Dermis blood vessel endothelial cell (primary cell): Measurements from ENCODE around the gene TTC23L. TPM values are rescaled to one million over a fixed set of nuclear protein-coding genes. Genes with fewer than 3 reads are reported as not detected.
"Not testable (repeated sequence)": the region's sequence is repeated elsewhere in the genome, so short reads cannot be mapped to it uniquely, and the experiment has no call there.

Experiments
- DNase-seq: peaks from one replicate; pipeline ENCODE4 v3.0.0; 2010
- total RNA-seq: library from RNA; depleted of rRNA; stranded (reverse); fragments of >200 nt; gene quantifications from 2 replicates; pipeline ENCODE4 v1.2.3, GENCODE V29; 2014

TTC23L gene, protein sequence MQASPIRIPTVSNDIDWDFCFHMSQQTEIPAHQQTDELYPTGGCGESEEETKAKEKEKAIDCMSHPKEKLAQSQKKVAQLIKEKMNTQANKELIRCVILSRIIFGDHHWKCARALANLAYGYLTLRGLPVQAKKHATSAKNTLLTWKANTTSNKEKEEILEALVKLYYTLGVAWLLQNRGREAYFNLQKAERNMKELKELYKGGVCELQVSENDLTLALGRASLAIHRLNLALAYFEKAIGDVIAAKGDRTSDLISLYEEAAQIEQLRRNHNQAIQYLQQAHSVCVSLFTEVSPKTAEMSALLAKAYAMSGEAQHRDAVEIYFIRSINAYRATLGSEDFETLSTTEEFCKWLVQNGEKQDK
- total RNA-seq = under 0.01 TPM in 1 of 2 replicates, not detected in the other

DNA sequence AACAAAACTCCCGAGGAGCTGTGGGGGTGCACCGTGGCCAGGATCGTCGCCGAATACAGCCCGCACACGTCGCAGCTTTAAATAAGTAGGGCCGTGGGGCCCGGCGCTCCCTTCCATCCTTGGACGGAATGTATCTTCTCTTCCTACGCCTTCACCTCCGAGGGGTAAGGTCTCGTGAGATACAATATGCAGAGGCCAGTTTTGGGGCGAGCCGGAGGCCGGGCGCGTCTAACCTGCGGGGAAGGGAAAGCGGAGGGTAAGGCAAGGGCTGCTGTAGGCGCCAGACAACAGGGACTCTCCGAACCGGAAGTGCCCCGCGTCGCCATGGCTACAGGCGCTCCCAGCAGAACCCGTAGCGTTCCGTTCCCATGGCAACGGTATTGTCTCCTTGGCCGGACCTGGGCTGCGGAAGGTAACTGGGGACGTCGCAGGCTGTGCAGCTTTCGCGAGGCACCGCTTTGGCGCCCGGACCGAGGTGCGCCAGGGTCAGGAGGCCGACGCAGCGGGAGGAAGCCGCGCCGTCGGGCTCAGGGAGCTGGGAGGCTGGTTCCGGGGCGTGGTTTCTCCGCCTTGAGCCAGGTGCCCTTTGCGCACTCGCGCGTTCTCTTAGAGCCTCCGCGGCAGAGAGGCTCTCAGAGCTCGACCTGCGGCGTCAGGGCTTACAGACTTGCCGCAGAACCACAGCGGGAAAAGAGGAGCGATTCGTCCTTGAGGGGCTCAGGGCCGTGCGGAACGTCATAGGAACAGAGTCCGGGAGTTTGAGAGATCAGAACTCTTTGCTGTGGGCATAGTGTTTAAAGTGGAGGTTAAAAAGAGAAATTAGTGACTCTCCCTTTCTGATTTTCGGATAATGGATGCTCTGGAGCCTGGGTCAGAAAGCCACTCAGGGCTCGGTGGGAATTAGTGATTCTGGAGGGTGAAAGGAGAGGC, at the start of gene TTC23L:
TSS of gene TTC23L (plus strand) at position 380 of the 930 bp plus-strand sequence. CDS start 1,508 bp downstream, outside the sequence.
- peak; percentile 88 for DNase-seq

DNA sequence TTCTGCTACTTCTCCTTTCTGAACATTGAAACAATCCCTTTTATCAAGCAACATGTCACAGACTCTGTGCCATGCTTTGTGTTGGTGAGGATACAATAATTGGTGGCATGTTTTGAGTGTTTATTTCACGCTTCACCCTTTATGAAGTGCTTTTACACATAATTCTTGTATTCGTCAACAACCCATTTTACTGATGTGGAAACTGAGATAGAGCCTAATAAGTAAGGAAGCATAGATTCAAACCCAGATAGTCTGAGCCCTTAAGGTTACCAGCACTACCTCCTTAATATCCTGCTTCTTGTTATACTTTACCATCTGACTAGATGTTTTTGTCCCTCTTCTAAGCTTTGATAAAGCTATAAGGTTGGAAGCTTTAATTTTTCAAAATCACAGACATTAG, 49.3 kb upstream of the TTC23L start:
- DNase-seq = no peak

DNA sequence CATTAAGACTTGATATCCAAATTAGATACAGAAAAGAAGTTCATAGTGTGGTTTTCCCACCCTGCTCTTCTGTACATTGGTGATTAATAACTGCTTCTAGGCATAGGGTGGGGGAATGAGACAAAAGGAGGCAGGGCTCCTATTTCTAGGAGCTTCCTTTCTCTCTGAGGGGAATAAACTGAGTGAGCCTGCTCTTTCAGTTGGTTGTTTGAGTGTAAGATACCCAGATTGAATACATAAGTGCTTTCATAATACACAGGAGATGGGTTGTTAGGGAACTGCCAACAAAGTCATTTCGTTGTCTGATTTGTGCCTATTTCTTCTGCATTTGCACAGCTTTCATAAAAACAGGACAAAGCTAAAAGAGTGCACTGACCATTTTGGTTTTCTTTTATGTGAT, 48.9 kb upstream of the TTC23L start:
- DNase-seq = peak; percentile 20

DNA sequence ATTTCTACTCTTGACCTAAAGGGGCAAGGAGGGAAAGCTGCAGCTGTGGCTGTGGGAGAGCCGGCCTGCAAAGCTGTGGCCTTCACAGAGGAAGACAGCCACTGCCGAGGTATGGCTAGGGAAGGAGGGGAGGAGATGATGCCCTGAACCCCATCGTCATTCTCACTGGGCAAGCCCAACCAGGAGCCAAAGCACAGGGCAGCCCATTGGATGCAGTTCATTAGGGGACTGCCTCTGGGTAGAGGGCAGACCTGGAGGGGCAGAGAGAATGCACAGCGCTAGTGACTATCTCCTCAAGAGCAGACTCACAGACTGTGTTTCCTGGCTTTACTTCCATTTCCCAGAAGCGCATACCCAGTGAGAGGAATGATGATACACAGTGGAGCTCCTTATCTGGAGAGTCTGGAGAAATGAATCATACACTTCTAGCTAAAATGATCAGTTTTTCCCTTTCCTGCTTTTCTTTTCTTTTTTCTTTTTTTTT, 47.2 kb upstream of the TTC23L start:
- DNase-seq = peak; percentile 59

DNA sequence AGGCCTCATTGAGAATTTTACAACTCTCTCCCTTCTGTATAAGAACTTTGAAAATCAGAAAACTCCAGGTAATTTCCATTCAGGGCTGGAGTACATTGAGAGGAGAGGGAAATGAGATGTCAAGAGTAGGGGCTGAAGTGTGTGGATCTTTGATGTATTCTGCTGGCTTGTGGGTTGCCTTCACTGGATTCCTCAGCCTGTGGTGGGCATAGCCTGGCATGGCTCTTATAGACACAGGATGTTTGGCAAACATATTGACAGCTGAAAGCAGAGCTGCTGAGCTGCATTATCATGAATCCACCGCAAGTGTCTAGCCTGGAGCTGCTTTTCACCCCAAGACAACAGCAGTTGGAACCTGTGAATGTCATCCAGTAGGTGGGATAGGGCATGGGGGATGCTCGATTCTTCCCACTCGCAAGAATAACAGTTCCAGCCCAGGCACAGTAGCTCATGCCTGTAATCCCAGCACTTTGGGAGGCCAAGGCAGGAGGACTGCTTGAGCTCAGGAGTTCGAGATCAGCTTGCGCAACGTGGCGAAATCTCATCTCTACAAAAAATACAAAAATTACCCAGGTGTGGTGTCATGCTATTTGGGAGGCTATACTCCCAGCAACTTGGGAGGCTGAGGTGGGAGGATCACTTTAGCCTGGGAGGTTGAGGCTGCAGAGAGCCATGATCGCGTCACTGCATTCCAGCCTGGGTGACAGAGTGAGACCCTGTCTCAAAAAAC, 36.0 kb upstream of the TTC23L start:
- no peak for DNase-seq

DNA sequence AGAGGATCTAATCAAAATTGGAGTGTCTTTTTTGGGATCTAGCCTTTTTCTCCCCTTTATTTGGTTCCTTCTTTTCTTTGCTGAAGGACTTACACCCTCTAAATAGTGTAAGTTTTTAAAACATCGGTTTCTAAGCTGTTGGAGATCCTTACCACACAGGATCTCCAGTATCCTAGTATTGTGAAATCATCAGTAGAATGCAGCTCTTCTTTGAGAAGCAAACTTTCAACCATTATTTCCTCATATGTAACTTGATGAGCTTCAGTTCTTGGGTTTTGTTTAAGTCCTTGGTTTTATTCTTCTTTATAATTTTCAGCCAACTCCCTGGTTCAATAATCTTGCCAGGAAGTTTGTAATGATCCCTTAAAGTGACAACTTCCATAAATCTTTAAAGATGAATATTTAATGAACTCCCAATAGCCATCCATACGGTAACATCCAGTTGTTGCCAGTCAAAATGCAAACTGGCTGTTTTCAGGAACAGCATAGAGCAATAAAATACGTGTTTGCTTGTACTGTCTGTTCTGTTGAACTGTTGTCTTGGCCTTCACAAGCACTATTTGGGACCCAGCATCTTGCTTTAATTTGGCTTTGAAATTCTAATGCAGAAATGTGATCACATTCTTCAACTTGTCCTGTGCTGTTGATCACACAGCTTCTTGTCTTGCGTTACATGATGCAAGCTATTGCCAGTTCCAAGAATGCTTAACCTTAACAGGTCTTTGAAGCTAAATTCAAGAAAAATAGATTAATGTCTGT, 34.8 kb upstream of the TTC23L start:
- no peak for DNase-seq

DNA sequence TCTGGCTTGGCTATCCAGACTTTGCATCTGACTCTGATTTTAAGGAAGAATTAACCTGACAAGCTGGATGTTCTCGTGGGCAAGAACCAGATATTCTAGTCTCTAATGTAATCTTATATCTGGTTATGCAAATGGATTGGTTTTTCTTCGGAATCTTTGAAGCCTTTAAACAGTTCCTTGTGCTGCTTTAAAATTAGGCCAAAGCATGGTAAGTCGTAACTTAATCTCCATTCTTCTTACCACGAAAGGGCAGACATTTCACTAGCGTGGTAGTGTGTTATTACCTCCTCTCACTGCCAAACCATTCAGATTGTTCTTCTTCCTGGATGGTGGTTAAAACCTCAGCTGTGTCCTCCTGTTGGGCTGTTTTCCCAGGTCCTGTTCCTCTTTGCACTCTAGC, 34.1 kb upstream of the TTC23L start:
- no peak for DNase-seq

DNA sequence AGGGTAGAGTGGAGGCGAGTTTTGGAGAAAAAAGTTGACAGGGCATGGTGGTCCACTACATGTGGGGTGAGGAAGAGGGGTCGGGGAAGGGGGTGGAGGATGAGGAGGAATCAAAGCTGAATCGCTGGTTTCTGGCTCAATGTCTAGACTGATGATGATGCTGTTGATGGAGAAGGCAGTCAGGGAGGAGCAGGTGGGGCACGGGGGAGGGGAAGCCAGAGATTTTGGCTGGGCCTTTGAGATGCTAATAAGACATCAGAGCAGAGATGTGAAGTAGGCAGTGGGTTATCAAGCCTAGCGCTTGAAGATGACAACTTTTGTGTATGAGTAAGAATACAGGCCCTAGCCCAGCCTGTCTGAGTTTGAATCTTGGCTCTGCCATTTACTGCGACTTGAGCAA, 32.4 kb upstream of the TTC23L start:
- no peak for DNase-seq

DNA sequence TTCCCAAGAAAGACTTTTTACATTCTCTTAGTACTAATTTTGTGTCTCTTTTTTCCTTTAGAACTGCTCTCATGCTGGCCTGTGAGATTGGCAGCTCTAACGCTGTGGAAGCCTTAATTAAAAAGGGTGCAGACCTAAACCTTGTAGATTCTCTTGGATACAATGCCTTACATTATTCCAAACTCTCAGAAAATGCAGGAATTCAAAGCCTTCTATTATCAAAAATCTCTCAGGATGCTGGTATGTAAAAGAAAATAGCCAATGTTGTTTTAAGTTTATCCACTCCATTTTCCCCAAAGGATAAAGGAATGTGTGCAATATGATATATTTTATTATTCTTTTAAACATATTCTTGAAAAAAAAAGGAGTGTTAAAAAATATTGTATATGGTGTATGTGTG, 27.3 kb upstream of the TTC23L start:
- no peak for DNase-seq

DNA sequence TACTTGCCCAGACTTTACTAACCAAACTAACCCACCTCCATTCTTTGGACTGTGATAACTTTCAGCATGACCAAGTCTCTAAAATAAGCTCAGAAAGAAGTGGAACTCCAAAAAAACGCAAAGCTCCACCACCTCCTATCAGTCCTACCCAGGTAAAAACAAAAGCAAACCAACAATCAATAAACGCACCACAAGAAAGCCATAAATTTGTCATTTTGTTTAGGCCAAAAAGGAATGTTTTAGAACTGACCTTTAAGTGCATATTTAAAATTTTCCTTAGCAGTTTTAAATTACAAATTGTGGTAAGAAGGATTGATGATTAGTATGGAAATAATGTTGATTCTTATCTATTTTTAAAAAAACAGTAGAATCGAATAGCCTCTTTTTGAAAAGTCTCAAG, 25.5 kb upstream of the TTC23L start:
- no peak for DNase-seq

DNA sequence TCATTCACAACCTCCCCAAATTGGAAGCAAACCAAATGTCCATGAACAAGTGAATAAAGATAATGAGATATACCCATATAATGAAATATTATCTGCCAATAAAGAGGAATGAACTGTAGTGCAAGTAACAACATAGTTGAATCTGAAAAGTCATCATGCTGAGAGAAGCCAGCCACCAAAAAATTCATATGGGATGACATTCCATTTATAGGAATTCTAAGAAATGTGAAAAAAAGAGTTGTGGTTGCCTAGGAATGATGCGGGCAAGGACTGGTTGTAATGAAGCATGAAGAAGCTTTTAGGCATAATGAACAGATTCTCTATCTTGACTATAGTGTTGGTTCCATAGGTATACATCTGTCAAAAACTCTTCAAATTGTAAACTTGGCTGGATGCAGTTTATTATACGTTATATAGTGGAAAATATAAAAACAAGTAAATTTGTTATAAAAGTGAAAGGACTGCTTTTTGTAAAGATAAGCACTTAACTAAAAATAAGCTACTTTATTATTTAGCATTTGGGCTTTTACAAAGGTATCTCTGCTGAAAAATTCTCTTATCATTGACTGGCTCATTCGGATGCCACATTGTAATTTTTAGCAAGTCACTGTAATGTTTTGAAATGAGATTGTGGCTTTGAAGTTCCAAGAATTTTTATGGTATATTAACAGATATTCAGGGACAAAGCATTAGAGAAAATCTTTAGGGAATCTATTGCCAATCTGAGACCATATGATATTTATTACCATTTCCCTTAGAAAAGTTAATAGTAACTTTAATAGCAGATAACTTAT, 21.2 kb upstream of the TTC23L start:
- DNase-seq = no peak

DNA sequence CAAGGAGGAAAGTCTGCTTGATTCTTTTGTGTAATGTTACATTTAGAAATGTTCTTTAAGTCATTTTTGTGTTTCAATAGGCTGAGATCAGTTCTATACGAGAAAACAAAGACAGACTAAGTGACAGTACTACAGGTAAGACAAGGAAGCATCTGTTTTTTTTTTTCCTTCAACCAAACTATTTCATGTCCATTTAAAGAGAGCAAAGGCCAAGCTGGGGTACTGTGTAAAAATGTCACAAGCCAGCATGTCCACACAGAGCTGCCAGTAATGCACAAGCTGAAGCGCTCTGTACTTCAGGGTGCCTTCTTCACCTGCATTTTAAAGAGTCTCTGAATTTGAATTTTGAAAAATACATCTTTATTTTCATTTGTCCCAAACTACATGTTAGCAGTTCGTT, 20.2 kb upstream of the TTC23L start:
- DNase-seq = no peak

DNA sequence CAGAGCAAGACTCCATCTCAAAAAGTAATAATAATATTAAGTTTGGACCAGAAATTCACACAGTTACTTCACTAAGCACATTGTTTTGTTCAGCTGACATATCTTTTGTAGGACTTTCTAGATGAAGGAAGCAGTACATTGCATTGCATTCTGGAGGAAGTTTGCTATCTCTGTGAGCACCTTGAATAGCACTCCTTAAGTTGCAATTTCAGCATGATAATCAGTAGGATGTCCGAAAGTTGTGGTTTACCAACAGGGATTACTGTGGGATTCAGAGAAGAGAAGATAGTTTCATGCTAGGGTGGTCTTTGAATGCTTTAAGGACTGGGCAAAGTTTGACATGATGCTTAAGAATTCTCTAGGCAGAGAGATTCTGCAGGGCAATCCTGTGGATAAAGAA, 18.4 kb upstream of the TTC23L start:
- DNase-seq = no peak

DNA sequence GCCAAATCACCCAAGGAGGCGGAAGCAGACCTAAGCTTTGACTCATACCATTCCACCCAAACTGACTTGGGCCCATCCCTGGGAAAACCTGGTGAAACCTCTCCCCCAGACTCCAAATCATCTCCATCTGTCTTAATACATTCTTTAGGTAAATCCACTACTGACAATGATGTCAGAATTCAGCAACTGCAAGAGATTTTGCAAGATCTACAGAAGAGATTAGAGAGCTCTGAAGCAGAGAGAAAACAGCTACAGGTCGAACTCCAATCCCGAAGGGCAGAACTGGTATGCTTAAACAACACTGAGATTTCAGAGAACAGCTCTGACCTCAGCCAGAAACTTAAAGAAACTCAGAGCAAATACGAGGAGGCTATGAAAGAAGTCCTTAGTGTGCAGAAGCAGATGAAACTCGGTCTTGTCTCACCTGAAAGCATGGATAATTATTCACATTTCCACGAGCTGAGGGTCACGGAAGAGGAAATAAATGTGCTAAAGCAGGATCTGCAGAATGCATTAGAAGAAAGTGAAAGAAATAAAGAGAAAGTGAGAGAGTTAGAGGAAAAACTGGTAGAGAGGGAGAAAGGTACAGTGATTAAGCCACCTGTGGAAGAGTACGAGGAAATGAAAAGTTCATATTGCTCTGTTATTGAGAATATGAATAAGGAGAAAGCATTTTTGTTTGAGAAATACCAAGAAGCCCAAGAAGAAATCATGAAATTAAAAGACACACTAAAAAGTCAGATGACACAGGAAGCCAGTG, 15.8 kb upstream of the TTC23L start:
- no peak for DNase-seq

DNA sequence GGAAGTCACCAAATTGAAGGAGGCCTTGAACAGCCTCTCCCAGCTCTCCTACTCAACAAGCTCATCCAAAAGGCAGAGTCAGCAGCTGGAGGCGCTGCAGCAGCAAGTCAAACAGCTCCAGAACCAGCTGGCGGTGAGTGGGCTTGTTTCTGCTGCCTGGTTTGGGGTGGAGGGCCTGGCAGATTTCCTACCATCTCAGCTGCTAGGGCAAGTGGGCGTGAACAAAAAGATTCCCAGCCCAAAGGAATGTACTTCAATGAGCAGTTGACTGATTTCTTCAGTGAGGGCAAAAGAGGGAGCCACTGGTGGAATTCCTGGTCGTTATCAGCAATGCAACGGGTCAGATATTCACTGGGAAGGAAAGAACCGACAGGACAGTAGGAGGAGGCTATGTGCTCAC, 12.6 kb upstream of the TTC23L start:
- DNase-seq = no peak

DNA sequence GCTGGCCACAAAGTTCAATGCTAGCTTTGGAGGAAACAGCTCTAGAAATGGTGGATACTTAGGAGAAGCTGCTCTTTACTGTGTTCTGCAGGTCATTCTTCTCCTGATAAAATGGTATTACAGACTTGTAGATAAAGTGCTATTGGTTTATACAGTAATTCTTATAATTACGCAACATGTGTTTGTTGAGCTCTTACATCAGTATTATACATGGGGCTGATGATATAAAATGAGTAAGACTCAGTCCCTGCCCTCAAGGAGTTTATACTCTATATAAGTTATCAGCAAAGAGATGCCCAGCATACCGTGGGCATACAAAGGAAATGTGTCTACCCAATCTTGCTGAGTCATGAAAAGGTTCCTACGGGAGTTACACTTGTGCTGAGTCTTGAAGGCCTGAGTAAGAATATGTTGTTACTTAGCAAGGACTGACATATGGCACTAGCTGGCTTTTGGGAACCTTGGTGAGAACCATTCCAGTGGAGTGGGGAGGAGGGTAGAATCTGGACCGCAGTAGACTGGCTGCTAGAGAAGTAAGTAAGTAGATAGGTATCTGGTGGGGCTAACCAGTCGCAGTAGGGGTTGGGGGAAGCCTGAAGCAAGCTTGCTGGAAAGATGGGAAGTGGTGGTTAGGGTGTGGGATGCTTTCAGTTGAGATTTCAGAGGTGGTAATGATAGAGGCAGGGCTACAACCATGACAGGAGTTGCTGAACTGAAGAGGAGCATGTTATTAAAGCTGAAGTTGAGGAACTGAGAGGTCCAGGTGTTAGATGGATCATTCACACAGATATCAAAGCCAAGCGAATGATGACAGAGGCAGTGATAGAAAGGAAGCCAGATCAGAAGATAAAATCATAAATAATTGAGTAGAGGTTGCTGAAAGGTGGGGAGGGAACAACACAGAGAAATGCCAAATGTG, 11.1 kb upstream of the TTC23L start:
- no peak for DNase-seq

DNA sequence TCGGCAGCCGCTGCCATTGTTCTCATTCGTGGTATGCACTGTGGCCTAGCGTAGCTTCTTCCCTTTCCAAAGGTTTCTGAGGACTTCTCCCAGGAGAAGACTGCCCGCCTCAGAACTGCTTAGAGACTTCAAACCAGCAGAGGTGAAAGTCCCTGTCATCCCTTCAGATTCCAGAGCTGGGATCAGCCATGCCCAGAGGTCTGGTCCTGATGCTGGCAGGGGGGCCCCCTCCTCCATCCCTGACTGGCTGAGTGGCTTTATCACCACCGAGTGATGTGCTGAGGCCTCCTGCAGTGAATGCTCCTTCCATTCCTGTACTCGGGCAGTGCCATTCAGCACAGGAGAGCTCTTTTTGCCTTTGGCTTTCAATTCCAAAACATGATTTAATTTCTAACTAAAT, 8.1 kb upstream of the TTC23L start:
- DNase-seq = not testable (repeated sequence)

DNA sequence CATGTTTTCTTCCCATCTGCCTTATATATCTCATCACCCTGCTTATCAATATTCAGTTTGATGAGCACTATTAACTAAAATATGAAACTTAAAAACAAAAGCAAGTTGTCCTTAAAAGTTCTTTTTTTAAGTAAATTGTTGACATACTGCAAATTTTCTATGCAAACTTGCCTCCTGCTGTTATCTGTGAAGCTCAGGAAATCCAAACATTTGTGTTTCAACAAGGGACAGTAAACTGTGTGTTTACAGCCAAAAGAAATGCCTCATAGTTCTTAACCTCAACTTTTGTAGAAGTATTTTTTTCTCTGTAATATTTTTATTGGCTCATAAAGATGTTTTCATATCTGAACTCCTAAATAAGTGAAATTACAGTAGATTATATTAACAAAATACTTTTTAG, 7.7 kb upstream of the TTC23L start:
- no peak for DNase-seq

DNA sequence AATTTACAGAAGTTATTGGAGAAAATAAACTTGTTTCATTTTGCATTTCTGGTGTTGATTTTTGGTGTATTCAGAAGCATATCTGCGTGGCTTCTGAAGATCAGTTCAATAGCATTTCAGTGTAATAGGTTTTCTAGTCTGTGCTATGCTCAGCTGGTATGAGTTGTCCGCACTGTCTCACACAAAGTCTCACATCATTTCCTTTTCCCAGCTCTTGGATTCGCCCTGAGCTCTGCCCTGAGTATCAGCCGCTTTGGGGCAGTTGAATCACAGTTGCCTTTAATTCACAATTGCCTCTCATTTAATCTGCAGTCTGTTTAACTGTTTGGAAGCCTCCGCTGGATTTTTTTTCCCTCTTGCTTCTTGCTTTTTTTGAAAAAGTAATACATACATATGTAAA, 6.4 kb upstream of the TTC23L start:
- DNase-seq = no peak
